GM18505 (cell line): ENCODE measurements around the gene LGR4.
A peak's percentile ranks its signal among the peaks of the same experiment; 100 is the strongest.

ENCODE experiments used
- ATAC-seq: cut with Tn5 transposase; IDR thresholded peaks from one replicate; pipeline ENCODE4 v1.9.1; 2021; ENCODE audit not compliant: unreplicated experiment
- POLR2A ChIP-seq: IDR thresholded peaks from 4 replicates; pipeline ENCODE4 v1.6.1; 2011; ENCODE audit warnings: borderline replicate concordance; ENCODE audit not compliant: insufficient read depth, insufficient read length; ENCODE audit errors: extremely low read depth

The LGR4 gene

GRCh38 chr11:27391331-27392015 lies 81.1 kb downstream of the LGR4 start:
- ATAC-seq: no peak
- no peak for TF ChIP-seq POLR2A

DNA sequence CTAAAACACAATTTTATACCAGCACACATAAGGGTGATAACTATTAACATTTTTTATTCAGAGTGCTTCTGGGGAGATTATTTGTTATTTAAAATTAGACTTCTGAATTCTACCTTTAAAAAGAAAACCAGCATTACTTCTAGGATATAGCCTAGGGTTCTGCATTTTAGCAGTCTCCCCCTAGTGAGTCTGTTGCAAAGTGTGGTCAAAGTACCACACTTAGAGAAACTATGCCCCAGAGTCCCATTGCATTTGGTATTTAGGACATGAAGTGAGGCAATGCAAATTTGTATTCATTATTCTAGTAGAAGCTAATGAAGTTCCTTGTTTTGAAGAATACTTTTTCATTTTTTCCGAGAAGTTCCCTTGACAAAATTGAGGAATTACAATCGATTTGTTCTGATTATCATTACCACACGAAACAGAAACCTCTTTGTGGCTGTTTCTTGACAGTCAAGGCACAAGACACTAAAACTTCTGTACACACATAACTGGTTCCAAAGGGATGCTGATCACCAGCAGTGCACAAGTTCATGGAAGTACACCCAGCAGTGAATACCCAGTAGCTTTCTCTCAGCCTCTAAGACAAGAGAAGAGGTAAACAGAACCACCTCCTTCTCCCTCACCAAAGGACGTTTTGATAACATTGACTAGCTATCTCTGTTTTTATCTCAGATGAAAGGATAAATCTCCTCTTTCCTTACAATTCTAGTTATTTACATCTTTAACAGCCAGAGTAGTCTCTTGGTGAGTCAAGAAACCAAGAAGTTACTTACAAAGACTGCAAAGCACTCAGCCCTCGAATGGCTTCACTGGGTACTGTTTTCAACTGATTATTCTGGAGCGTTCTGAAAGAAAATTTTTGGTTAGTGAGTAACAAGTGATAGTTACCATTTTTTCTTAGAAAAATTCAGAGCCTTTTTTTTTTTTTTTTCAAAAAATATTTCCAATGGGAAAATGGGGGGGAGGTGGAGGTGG lies 82.0 kb downstream of the LGR4 start:
- no peak for ATAC-seq
- TF ChIP-seq POLR2A: no peak

GRCh38 chr11:27388869-27389268 lies 83.7 kb downstream of the LGR4 start:
- no peak for ATAC-seq
- no peak for TF ChIP-seq POLR2A

GRCh38 chr11:27388001-27388400 lies 84.6 kb downstream of the LGR4 start:
- no peak for TF ChIP-seq POLR2A
- no peak for ATAC-seq

GRCh38 chr11:27387362-27387761 lies 85.2 kb downstream of the LGR4 start:
- TF ChIP-seq POLR2A: no peak
- ATAC-seq: no peak

DNA sequence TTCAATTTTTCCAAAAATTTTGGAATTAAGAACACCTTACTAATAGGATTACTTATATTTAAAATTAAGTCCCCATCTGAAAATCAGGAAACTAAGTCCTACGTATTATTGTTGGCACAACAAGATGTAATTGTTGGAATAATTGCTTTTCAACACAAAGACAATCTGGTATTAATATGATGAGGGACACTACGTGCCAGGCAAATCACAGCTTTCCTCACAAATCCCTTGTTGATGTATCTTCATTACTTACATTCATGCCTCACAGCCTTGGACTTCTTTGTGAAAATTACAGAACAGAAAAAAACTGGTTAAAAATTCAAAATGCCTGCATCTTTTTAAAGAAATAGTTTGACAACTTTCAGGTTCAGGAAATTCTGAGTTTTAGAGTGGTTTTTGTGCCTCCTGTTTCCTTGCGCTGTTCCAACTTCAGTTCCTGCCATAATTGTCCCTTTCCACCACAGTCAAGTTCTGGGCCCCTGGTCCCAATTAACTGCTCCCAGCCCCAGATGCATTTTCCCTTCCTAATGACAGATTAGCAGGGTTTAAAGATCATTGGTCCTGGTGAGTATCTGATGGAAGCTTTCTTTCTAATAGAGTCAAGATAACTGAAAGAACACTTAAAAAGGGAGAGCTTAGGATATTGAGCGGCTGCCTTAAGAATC lies 86.3 kb downstream of the LGR4 start:
- no peak for TF ChIP-seq POLR2A

DNA sequence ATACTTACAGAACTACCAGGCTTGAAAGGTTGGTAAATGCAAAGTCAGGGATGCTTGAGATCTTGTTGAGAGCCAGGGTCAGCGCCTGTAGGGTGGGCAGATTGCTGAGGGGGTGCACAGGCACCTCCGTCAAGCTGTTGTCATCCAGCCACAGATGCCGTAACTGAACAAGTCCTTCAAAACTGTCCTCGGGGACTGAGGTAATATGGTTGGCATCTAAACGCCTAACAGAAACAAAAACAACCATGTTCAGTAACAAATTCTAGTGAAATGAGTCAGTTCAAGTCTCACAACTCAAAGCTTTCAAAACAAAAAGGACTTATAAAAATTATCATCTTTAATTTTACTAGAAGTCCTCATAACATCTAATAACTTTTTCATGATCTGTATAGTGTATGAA lies 87.3 kb downstream of the LGR4 start:
- no peak for ATAC-seq
- TF ChIP-seq POLR2A: no peak

More for the DNA sequence above, 86.3 kb downstream of the LGR4 start:
- ATAC-seq: no peak

DNA sequence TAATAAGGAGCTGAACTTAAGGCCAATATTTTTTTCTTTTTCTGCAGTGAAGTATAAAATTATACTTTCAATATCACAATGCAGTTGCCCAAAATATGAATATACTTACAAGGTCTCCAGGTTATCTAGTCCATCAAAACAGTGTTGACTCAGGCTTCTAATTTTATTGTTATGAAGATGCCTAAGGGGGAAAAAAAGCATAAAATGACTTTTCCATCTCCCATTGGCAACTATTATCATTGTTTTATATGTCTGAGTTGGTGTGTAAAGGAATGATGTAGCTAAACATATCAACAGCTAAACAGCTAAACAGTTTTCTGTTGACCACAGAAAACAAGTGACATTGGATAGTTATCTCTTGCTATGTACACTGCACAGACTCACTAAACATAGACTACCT lies 88.4 kb downstream of the LGR4 start:
- TF ChIP-seq POLR2A: no peak
- no peak for ATAC-seq

DNA sequence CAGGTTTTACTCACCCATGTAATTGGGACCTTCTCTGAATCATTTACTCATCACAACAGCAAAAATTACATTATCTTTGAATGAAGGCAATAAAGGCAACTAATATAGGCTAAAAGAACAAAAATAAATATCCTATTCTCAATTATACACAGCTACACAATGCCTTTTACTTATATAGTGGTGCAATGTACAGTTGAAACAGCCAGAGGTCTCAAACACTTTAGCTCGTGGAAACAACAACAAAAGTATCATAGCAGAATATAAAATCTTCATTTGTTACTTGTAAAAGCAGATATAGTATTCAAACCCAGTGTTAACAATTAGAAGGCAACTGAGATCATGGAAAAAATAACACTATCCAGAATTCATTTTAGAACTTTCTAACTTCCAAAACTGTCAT lies 88.9 kb downstream of the LGR4 start:
- no peak for ATAC-seq
- no peak for TF ChIP-seq POLR2A

DNA sequence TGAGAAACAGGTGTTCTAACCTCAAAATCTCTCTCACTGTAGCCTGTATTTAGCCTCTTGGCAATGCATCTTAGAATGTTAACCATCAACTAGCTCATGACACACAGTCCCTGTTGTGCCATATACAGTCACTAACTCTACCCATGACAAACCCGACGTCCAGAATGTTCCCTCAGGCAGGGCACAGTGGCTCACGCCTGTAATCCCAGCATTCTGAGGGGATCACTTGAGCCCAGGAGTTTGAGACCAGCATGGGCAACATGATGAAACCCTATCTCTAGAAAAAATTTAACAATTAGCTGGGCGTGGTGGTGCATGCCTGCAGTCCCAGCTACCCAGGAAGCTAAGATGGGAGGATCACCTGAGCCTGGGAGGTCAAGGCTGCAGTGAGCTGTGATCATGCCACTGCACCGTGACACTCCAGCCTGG lies 91.3 kb downstream of the LGR4 start:
- peak; percentile 54 for ATAC-seq
- TF ChIP-seq POLR2A: no peak

DNA sequence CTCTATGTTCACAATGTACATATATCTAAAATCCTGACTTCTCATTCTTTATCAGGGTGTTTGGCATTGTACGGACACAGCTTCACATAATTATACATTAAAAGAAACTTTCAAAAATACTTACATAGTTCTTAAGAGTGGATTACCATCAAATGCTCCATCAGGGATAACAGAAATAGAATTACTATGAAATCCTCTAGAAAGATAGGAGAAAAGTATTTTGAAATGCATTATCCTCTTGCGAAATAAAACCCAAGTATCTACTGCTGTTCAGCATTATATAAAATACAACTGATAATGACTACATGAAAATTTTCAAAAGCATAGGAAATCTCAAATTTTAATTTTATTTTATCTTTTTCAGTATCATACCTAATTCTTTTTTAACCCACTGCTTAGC lies 91.8 kb downstream of the LGR4 start:
- TF ChIP-seq POLR2A: no peak
- ATAC-seq: no peak

- no peak for TF ChIP-seq POLR2A
- ATAC-seq: no peak
Measured at GRCh38 chr11:27379449-27379848, 93.1 kb downstream of the LGR4 start.

GRCh38 chr11:27375370-27375769 lies 97.2 kb downstream of the LGR4 start:
- no peak for ATAC-seq

More at GRCh38 chr11:27375370-27375769, 97.2 kb downstream of the LGR4 start:
- TF ChIP-seq POLR2A: no peak
